Epithelial cell of proximal tubule (primary cell): Measurements from ENCODE around the gene PPIP5K2. TPM values are rescaled to one million over a fixed set of nuclear protein-coding genes. Genes with fewer than 3 reads are reported as not detected.

Experiments
- DNase-seq: peaks from one replicate; pipeline ENCODE4 v3.0.0-alpha.2; 2011; ENCODE audit warnings: low read depth
- H3K4me3 ChIP-seq: 2 replicates; pipeline ENCODE4 v1.5.1; 2011; ENCODE audit warnings: low read depth, mild to moderate bottlenecking, low read length
- CTCF ChIP-seq: conservative IDR thresholded peaks from 2 replicates; pipeline ENCODE4 v1.5.1; 2012; ENCODE audit warnings: low read depth, mild to moderate bottlenecking, low read length
- total RNA-seq: library from RNA; depleted of rRNA; stranded (reverse); fragments of >200 nt; gene quantifications from 2 replicates; pipeline ENCODE4 v1.2.3, GENCODE V29; 2015

Gene PPIP5K2
- total RNA-seq, 1 donor from 2014 or later, result 19.5 TPM

GRCh38 chr5:103205991-103206700 lies 86.0 kb downstream of the PPIP5K2 start:
- TF ChIP-seq CTCF, result no peak
- H3K4me3 ChIP-seq, result no peak overlapping the region
- DNase-seq, result no peak

GRCh38 chr5:103207011-103207410 lies 86.9 kb downstream of the PPIP5K2 start:
- TF ChIP-seq CTCF, result no peak
- H3K4me3 ChIP-seq, result no peak overlapping the region
- DNase-seq, result peak; percentile 43

GRCh38 chr5:103207653-103208052 lies 87.6 kb downstream of the PPIP5K2 start:
- TF ChIP-seq CTCF, result no peak
- DNase-seq, result no peak

GRCh38 chr5:103208460-103208859 lies 88.4 kb downstream of the PPIP5K2 start:
- DNase-seq, result no peak
- H3K4me3 ChIP-seq, result no peak overlapping the region
- TF ChIP-seq CTCF, result no peak

More at GRCh38 chr5:103207653-103208052, 87.6 kb downstream of the PPIP5K2 start:
- no peak overlapping the region for H3K4me3 ChIP-seq

GRCh38 chr5:103209065-103209464 lies 89.0 kb downstream of the PPIP5K2 start:
- DNase-seq, result no peak
- no peak for TF ChIP-seq CTCF
- H3K4me3 ChIP-seq, result no peak overlapping the region

GRCh38 chr5:103210952-103211351 lies 90.9 kb downstream of the PPIP5K2 start:
- H3K4me3 ChIP-seq, result no peak overlapping the region
- DNase-seq, result no peak
- TF ChIP-seq CTCF, result no peak
